Calu3 (cell line): Measurements from ENCODE around the gene BNIP3. TPM values are rescaled to one million over a fixed set of nuclear protein-coding genes. Genes with fewer than 3 reads are reported as not detected.
"Not testable (repeated sequence)": the region's sequence is repeated elsewhere in the genome, so short reads cannot be mapped to it uniquely, and the experiment has no call there.

Experiments used
- BruUV-seq: library from RNA; stranded (reverse); fragments of 400-500 nt; replicated peaks from 2 replicates; lab custom pipeline; 2021; lab: Mats Ljungman, UMichigan
- CTCF ChIA-PET: fragments of 300-600 bp; sonication (Branson Sonifier 250); formaldehyde crosslinking; loops from one replicate; lab custom pipeline; 2022; ENCODE audit warnings: antibody characterized with exemption; lab: Charles Lee
- DNase-seq: peaks from one replicate; pipeline ENCODE4 v3.0.0; 2022
- H3K27ac Mint-ChIP-seq: one replicate; pipeline ENCODE4 v1.8.0; 2022; ENCODE audit warnings: mixed read lengths; ENCODE audit not compliant: unreplicated experiment
- H3K27me3 Mint-ChIP-seq: one replicate; pipeline ENCODE4 v1.8.0; 2022; ENCODE audit warnings: mixed read lengths; ENCODE audit not compliant: unreplicated experiment
- H3K36me3 Mint-ChIP-seq: one replicate; pipeline ENCODE4 v1.8.0; 2022; ENCODE audit warnings: mild to moderate bottlenecking, moderate library complexity, mixed read lengths; ENCODE audit not compliant: insufficient read depth, unreplicated experiment
- H3K4me1 Mint-ChIP-seq: one replicate; pipeline ENCODE4 v1.8.0; 2022; ENCODE audit warnings: mild to moderate bottlenecking, low read depth, mixed read lengths; ENCODE audit not compliant: unreplicated experiment
- H3K4me3 Mint-ChIP-seq: one replicate; pipeline ENCODE4 v1.8.0; 2022; ENCODE audit warnings: mild to moderate bottlenecking, low read depth, moderate library complexity, mixed read lengths; ENCODE audit not compliant: unreplicated experiment
- H3K9me3 Mint-ChIP-seq: one replicate; pipeline ENCODE4 v1.8.0; 2022; ENCODE audit warnings: low read depth, mixed read lengths; ENCODE audit not compliant: unreplicated experiment
- CTCF ChIP-seq: fragments of 200-600 bp; IDR thresholded peaks from one replicate; pipeline ENCODE4 v1.8.0; 2022; ENCODE audit warnings: antibody characterized with exemption; ENCODE audit not compliant: unreplicated experiment
- intact Hi-C: fragments of 100-400 bp; cut with micrococcal nuclease; formaldehyde crosslinking; loops from one replicate; pipeline ENCODE4 v1.10.0; 2022; ENCODE audit not compliant: unreplicated experiment
- total RNA-seq: library from RNA; stranded (reverse); gene quantifications from 2 replicates; pipeline ENCODE4 v1.2.3, GENCODE V29; 2022

Gene BNIP3
- total RNA-seq, 1 experiment from 2014 or later = 7.9 TPM

GRCh38 chr10:131991726-131992125, 10.0 kb upstream of the BNIP3 start:
- CTCF ChIA-PET = interaction anchor here (0.7 kb wide), 1 partner anchor 11 kb away, joined by 3 read pairs; no protein-coding TSS in a partner anchor
- Mint-ChIP-seq H3K4me3 (no peak overlapping the region), H3K36me3 (no peaks in the 10 kb centered on the region), H3K9me3 (no peaks in the 10 kb centered on the region), H3K27me3 (peaks cover 23% of the 10 kb centered on the region), H3K4me1 (peaks cover under 1% of the 10 kb centered on the region), H3K27ac (no peak overlapping the region)
- no peak for DNase-seq
- TF ChIP-seq CTCF = no peak
- intact Hi-C loops = no loop called here
- BruUV-seq = no TSS peak

GRCh38 chr10:131987786-131988185, 6.1 kb upstream of the BNIP3 start:
- H3K27ac Mint-ChIP-seq, H3K9me3 Mint-ChIP-seq, intact Hi-C loops, H3K27me3 Mint-ChIP-seq, BruUV-seq, H3K4me3 Mint-ChIP-seq, H3K4me1 Mint-ChIP-seq, CTCF ChIA-PET, DNase-seq, H3K36me3 Mint-ChIP-seq: not testable (repeated sequence)

GRCh38 chr10:131987301-131987700, 5.6 kb upstream of the BNIP3 start:
- H3K27me3 Mint-ChIP-seq, BruUV-seq, CTCF ChIA-PET, H3K9me3 Mint-ChIP-seq, DNase-seq, intact Hi-C loops, H3K27ac Mint-ChIP-seq, H3K4me1 Mint-ChIP-seq, H3K36me3 Mint-ChIP-seq, H3K4me3 Mint-ChIP-seq: not testable (repeated sequence)

GRCh38 chr10:131986851-131987250, 5.1 kb upstream of the BNIP3 start:
- H3K27me3 Mint-ChIP-seq, H3K27ac Mint-ChIP-seq, BruUV-seq, H3K4me3 Mint-ChIP-seq, CTCF ChIA-PET, H3K4me1 Mint-ChIP-seq, intact Hi-C loops, H3K9me3 Mint-ChIP-seq, DNase-seq, H3K36me3 Mint-ChIP-seq: not testable (repeated sequence)

- H3K4me1 Mint-ChIP-seq = no peaks in the 10 kb centered on the region
- intact Hi-C loops = no loop called here
- no peak for TF ChIP-seq CTCF
- no peak for DNase-seq
- H3K36me3 Mint-ChIP-seq = peaks cover 10% of the 10 kb centered on the region
- H3K4me3 Mint-ChIP-seq = no peak overlapping the region
- CTCF ChIA-PET = no interaction called here
- BruUV-seq = no TSS peak
- no peaks in the 10 kb centered on the region for H3K27me3 Mint-ChIP-seq
- no peaks in the 10 kb centered on the region for H3K9me3 Mint-ChIP-seq
- no peak overlapping the region for H3K27ac Mint-ChIP-seq
Measured at GRCh38 chr10:131983780-131984179, 2.1 kb upstream of the BNIP3 start.

GRCh38 chr10:131982796-131983195, 1.1 kb upstream of the BNIP3 start:
- Mint-ChIP-seq H3K4me3 (no peak overlapping the region), H3K9me3 (no peaks in the 10 kb centered on the region), H3K4me1 (no peaks in the 10 kb centered on the region), H3K27me3 (no peaks in the 10 kb centered on the region), H3K36me3 (peaks cover 10% of the 10 kb centered on the region), H3K27ac (no peak overlapping the region)
- no TSS peak for BruUV-seq
- intact Hi-C loops = no loop called here
- no peak for TF ChIP-seq CTCF
- CTCF ChIA-PET = no interaction called here
- no peak for DNase-seq
